ENCODE results near the gene SPSB2. TPM values are rescaled to one million over a fixed set of nuclear protein-coding genes. Genes with fewer than 3 reads are reported as not detected.

The SPSB2 gene
- total and polyA plus RNA-seq, 2 experiments from 2014 or later = 12.3 to 13.5 TPM

GRCh38 chr12:6863033-6863432, 10.1 kb downstream of the SPSB2 start:
- no peak overlapping the region for H3K4me3 ChIP-seq
- H3K27ac ChIP-seq = no peak overlapping the region
- DNase-seq (ENCODE audit: low read depth in 1 of 2, low spot score in 1 of 2) = no peak
- no peaks in the 10 kb centered on the region for H3K9me3 ChIP-seq (ENCODE audit: low read depth)
- peaks cover 57% of the 10 kb centered on the region for H3K36me3 ChIP-seq
- no peak for TF ChIP-seq CTCF (IDR thresholded peaks at IDR 0.05; ENCODE audit: low read depth, low read length)
- H3K4me1 ChIP-seq (ENCODE audit: low read depth) = no peaks in the 10 kb centered on the region
- no peaks in the 10 kb centered on the region for H3K27me3 ChIP-seq

- Histone ChIP-seq H3K27ac (no peak overlapping the region), H3K4me3 (no peak overlapping the region), H3K27me3 (no peaks in the 10 kb centered on the region), H3K36me3 (peaks cover 73% of the 10 kb centered on the region), H3K9me3 (ENCODE audit: low read depth) (no peaks in the 10 kb centered on the region), H3K4me1 (ENCODE audit: low read depth) (no peaks in the 10 kb centered on the region)
- no peak for TF ChIP-seq CTCF (IDR thresholded peaks at IDR 0.05; ENCODE audit: low read depth, low read length)
- no peak for DNase-seq (ENCODE audit: low read depth in 1 of 2, low spot score in 1 of 2)
Measured at GRCh38 chr12:6861391-6861790, 11.7 kb downstream of the SPSB2 start.

- Histone ChIP-seq H3K27ac (no peak overlapping the region), H3K27me3 (no peaks in the 10 kb centered on the region), H3K36me3 (peaks cover 76% of the 10 kb centered on the region), H3K9me3 (ENCODE audit: low read depth) (no peaks in the 10 kb centered on the region), H3K4me1 (ENCODE audit: low read depth) (no peaks in the 10 kb centered on the region), H3K4me3 (no peak overlapping the region)
- no peak for DNase-seq (ENCODE audit: low read depth in 1 of 2, low spot score in 1 of 2)
- TF ChIP-seq CTCF (IDR thresholded peaks at IDR 0.05; ENCODE audit: low read depth, low read length) = no peak
Measured at GRCh38 chr12:6860942-6861341, 12.2 kb downstream of the SPSB2 start.

- no peak for DNase-seq (ENCODE audit: low read depth in 1 of 2, low spot score in 1 of 2)
- Histone ChIP-seq H3K9me3 (ENCODE audit: low read depth) (no peaks in the 10 kb centered on the region), H3K36me3 (peaks cover 77% of the 10 kb centered on the region), H3K4me1 (ENCODE audit: low read depth) (no peaks in the 10 kb centered on the region), H3K27me3 (no peaks in the 10 kb centered on the region), H3K4me3 (no peak overlapping the region), H3K27ac (no peak overlapping the region)
- no peak for TF ChIP-seq CTCF (IDR thresholded peaks at IDR 0.05; ENCODE audit: low read depth, low read length)
Measured at GRCh38 chr12:6860116-6860515, 13.0 kb downstream of the SPSB2 start.

- DNase-seq (ENCODE audit: low read depth in 1 of 2, low spot score in 1 of 2) = no peak
- H3K4me3 ChIP-seq = no peak overlapping the region
- peaks cover 66% of the 10 kb centered on the region for H3K36me3 ChIP-seq
- H3K27ac ChIP-seq = no peak overlapping the region
- H3K4me1 ChIP-seq (ENCODE audit: low read depth) = no peaks in the 10 kb centered on the region
- H3K27me3 ChIP-seq = no peaks in the 10 kb centered on the region
- no peaks in the 10 kb centered on the region for H3K9me3 ChIP-seq (ENCODE audit: low read depth)
- no peak for TF ChIP-seq CTCF (IDR thresholded peaks at IDR 0.05; ENCODE audit: low read depth, low read length)
Measured at GRCh38 chr12:6858799-6859198, 14.3 kb downstream of the SPSB2 start.

- DNase-seq (ENCODE audit: low read depth in 1 of 2, low spot score in 1 of 2) = no peak
- H3K4me1 ChIP-seq (ENCODE audit: low read depth) = no peaks in the 10 kb centered on the region
- no peak overlapping the region for H3K4me3 ChIP-seq
- H3K27ac ChIP-seq = no peak overlapping the region
- TF ChIP-seq CTCF (IDR thresholded peaks at IDR 0.05; ENCODE audit: low read depth, low read length) = no peak
- peaks cover 41% of the 10 kb centered on the region for H3K36me3 ChIP-seq
- no peaks in the 10 kb centered on the region for H3K9me3 ChIP-seq (ENCODE audit: low read depth)
- H3K27me3 ChIP-seq = no peaks in the 10 kb centered on the region
Measured at GRCh38 chr12:6855322-6855721, 17.8 kb downstream of the SPSB2 start.
